GM19455 (cell line): ENCODE data around the gene PGA5.

Experiments used
- ATAC-seq: cut with Tn5 transposase; IDR thresholded peaks from one replicate; pipeline ENCODE4 v1.9.1; 2021; ENCODE audit not compliant: unreplicated experiment

Gene PGA5

DNA sequence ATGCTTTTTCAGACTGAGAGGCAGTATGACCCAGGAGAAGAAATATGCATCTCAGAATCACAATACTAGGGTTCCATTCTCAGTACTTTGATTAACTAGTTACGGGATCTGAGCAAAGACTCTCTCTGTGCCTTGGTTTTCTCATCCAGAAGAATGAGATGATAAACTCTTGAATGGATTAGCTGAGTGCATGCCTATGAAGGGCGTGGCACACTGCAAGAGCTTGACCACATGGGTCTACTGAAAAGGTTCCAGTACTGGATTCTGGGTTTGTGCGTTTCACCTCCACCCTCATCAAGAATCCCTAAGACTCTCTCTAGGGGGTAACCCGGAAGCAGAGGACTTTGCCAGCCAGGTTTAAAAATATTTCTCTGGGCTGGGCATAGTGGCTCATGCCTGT lies 25.6 kb downstream of the PGA5 start:
- no peak for ATAC-seq

- ATAC-seq, result no peak
Observed at GRCh38 chr11:61267437-61267841, 26.5 kb downstream of the PGA5 start.

DNA sequence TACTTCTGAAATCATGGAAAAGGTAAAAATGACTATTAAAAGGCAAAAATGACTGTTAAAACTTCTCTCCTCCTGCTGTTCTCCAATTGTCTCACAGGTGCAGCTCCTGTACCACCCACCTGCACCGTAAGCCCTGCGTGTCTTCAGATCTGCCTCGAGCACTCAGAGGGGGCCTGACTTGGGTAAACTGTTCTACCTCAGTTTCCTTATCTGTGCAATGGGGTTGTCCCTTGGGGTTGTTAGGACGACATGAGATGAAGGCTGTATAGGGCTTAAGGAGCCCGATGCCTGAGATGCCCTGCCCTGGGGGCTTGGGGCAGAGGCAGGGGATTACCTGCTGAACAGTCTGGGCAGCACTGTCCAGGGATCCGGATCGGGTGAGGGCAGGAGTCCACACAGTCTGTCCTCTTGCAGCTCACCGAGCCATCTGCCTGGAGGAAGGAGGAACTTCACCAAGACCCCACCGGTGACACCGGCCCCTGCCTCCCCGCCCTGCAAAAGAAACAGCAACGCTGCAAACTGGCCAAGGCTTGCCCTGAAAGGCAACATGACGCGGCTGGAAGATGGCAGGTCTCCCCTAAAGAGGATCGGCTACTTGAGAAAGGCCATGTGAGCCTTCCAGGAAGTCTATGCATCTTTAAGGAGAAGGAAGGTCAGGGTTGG lies 27.7 kb downstream of the PGA5 start:
- no peak for ATAC-seq

- no peak for ATAC-seq
Observed at GRCh38 chr11:61270354-61271076, 29.5 kb downstream of the PGA5 start.

- no peak for ATAC-seq
Observed at GRCh38 chr11:61272731-61273130, 31.8 kb downstream of the PGA5 start.

GRCh38 chr11:61273178-61274078 lies 32.5 kb downstream of the PGA5 start:
- ATAC-seq, result no peak

- ATAC-seq, result no peak
Observed at GRCh38 chr11:61274084-61274483, 33.1 kb downstream of the PGA5 start.

- no peak for ATAC-seq
Observed at GRCh38 chr11:61275191-61275590, 34.2 kb downstream of the PGA5 start.

DNA sequence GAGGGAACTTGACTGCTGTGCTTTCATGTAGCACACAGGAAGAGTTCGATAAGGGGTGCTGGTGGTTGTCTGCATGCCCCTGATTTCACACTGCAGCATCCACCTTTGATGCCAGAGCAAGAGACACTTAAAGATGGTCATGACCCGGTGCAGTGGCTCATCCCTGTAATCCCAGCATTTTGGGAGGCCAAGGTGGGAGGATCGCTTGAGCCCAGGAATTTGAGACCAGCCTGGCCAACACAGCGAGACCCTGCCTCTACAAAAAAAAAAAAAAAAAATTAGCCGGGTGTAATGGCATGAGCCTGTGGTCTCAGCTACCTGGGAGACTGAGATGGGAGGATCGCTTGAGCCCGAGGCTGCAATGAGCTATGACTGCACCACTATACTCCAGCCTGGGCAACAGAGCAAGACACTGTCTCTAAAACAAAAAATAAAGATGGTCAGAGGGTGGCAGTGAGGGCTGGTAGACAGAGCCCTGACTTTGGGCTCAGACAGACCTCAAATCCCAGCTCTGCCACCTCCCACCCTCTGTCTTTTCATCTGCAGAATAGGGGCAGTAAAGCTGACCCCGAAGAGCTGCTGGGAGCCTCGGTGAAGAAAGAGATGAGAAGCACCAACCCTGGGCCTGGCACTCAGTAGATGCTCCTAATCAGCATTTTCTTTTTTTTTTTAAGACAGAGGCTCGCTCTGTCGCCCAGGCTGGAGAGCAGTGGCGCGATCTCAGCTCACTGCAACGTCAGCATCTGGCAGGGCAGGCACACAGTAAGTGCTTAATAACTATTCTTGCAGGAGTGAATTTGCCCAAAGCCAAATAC lies 36.4 kb downstream of the PGA5 start:
- no peak for ATAC-seq

DNA sequence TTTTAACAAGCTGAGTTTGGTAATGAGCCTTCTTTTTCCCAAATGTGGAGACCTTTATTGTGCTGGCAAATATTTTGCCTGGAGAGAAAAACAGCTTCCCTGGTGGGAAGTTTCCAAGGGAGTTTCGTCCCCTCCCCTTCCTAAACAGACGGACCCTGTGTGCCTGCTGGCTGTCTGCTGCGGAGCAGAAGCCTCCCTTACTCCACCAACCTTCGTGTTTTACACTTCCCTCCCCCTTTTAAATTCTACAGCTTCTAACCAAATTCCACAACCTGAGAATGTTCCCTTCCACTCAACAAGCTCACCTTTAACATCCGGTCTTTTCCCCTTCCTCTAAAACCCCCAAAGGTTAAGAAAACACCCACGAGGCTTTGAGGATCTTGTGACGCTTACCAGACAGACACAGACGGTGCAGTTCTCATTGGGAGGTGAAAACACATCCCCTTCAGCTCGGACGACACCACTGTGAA lies 37.1 kb downstream of the PGA5 start:
- no peak for ATAC-seq

DNA sequence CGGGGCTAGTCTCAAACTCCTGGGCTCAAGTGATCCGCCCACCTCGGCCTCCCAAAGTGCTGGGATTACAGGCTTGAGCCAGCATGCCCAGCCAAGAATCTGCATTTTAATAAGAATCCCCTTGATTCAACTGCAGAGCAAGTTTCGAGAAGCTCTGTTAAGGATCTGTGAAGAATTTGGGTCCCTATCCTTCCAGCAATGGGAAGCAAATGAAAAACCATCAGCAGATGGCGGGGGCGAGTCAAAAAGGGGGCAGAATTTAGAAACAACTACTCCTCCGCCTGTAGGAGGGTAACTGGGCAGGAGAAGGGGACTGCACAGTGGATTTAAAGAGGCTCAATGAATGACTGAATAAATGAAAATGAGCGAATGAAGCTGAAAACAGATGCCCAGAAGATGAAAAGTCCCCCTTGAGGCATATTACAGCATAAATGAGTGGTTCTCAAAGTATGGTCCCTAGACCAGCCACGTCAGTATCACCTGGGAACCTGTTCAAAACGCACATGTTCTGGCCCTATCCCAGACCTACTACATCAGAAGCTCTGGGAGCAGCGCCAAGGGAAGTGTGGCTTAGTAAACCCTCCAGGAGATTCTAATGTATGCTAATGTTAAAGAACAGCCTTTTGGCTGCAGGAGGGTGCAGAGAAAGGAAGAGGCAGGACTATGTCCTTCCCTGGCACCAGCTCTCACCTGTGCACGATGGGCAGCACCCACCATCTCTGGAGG lies 39.1 kb downstream of the PGA5 start:
- no peak for ATAC-seq

DNA sequence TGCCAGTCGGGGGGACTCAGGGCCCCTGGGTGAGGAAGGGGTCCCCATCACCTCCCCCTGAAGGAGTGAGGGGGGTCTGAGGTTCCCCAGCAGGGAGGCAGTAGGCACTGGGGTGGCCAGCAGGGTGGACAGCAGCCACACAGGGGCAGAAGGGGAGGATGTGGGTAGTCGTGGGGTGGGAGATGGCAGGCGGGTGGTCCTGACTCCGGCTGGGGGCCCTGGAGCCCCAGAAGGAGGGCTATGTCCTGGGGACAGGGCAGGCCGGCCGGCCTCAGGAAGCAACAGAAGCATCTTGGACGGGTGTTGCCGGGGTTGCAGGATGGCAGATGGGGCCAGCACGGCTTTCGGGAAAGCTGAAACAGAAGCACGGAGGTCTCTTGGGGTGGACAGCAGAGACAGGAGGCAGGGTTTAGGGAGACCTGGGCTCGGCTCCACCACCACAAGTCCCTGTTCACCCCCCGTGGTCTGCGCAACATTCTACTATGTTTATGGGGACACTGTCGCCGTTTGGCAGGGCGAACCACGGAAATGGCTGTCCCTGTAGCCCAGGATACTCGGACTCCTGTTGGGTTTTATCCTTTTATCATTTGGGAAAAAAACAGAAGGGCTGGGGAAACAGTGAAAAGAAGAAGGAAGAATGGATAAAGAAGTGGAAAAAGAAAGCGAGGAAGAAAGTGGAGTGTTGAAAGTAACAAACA lies 40.1 kb downstream of the PGA5 start:
- no peak for ATAC-seq

DNA sequence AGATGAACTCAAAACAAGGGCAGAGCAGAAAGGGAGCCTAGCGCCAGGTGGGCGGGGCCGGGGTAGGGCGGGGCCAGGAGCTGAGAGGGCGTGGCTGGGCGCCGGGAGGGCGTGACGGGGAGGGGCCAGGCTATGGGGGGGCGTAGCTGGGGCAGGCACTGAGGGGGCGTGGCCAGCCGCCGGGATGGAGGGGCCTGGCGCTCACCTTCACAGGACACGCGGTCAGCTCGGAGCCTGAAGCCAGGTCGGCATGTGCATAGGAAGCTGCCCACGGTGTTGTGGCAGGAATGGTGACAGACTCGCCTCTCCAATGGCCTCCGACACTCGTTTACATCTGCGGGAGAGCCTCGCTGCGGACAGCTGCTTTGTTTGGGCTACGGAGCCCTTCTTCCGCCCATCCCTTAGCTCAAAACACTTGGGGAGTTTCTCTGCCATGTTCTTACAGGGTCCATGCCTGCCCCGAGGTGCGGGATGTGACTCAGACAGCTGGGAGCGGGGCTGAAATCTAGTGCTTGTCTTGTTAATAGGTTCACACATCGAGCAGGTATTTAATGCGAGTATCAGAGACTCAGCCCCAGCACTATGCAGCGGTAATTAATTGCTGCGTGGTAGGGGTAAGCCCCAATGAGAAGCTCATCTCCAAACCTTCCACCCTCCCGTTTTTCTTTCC lies 40.7 kb downstream of the PGA5 start:
- no peak for ATAC-seq

DNA sequence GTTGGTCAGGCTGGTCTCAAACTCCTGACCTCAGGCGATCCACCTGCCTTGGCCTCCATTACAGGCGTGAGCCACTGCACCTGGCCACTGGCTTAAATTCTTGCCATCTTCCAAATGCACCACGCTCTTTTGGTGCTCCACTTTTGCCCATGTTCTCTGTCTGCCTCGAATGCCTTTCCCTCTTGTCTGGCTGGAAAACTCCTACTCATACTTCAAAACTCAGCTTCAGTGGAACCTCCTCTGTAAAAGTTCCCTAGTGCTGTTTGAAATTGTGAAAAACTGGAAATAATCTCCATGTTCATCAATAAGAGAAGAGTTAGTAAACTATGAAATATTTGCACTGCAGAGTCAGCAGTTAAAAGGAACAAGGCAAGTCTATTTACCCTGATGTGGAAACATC lies 42.6 kb downstream of the PGA5 start:
- no peak for ATAC-seq

GRCh38 chr11:61287338-61287977 lies 46.5 kb downstream of the PGA5 start:
- no peak for ATAC-seq

- ATAC-seq, result no peak
Observed at GRCh38 chr11:61290905-61291690, 50.1 kb downstream of the PGA5 start.

- ATAC-seq, result no peak
Observed at GRCh38 chr11:61292356-61292755, 51.4 kb downstream of the PGA5 start.
